ENCODE results near the gene AP3D1. TPM values are rescaled to one million over a fixed set of nuclear protein-coding genes. Genes with fewer than 3 reads are reported as not detected.
A peak's percentile ranks its signal among the peaks of the same experiment; 100 is the strongest.

Gene AP3D1
- total RNA-seq, 1 experiment from 2014 or later, result 145 TPM

- no peak for DNase-seq (ENCODE audit: low spot score)
These were observed 89.0 kb downstream of the AP3D1 start for GRCh38 chr19:2062389-2062729.

- peak; percentile 95 for DNase-seq (ENCODE audit: low spot score)
These were observed 89.6 kb downstream of the AP3D1 start for GRCh38 chr19:2061495-2062388.

GRCh38 chr19:2060884-2061494 lies 90.4 kb downstream of the AP3D1 start:
- DNase-seq (ENCODE audit: low spot score), result peak; percentile 45

DNA sequence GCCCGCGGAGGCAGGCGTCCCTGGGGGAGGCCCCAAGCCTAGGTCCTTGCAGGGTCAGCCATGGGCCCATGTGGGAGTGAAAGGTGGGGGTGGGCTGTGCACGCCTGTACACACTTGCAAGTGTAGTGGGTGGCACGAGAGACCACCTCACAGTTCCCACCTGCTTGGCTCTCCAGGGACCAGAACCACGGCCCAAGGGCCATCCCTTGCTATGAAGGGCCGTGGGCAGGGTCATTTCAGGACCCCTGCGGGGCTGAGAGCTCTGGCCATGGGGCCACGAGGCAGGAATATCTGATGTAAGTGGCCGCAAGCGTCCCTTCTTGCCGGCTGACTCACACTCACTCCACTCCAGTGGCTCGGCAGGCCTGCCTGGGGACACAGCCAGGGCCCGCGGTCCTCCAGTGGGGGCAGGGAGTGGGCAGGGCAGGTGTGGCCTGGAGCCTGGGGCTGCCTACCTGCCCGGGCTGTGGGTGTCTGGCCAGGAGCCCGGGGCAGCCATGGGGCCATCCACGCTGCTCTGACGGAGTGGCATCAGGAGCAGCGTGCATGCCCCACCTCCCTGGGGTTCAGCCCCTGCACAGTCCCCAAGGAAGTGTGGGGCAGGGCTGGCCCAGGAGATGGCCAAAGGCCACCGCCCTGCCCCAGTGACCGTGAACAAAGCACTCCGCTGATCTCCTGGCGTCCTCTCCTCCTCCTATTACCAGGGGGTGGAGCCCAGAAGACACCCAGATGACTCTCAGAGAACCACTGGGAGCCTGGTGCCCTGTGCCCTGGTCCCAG lies 91.8 kb downstream of the AP3D1 start:
- peak; percentile 72 for DNase-seq (ENCODE audit: low spot score)

GRCh38 chr19:2058570-2059421 lies 92.6 kb downstream of the AP3D1 start:
- no peak for DNase-seq (ENCODE audit: low spot score)

GRCh38 chr19:2057484-2058469 lies 93.6 kb downstream of the AP3D1 start:
- DNase-seq (ENCODE audit: low spot score), result no peak

GRCh38 chr19:2056837-2057192 lies 94.6 kb downstream of the AP3D1 start:
- DNase-seq (ENCODE audit: low spot score), result no peak

GRCh38 chr19:2055931-2056836 lies 95.2 kb downstream of the AP3D1 start:
- DNase-seq (ENCODE audit: low spot score), result peak; percentile 42

DNA sequence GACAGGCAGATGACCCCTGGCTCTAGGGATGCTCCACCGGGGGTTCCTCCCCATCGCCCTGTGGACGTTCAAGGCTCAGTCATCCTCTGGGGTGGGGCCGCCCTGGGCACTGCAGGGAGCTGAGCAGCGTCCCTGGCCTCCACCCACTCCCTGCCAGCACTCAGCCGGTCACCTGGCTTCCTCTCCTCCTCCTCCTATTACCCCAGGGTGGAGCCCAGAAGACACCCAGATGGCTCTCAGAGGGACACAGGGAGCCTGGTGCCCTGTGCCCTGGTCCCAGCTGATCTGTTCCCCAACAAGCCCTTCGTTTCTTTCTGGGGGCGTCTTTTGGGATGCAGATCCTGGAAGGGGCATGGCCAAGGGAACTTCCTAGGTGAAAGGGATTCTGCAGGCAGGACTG lies 96.6 kb downstream of the AP3D1 start:
- peak; percentile 47 for DNase-seq (ENCODE audit: low spot score)

DNA sequence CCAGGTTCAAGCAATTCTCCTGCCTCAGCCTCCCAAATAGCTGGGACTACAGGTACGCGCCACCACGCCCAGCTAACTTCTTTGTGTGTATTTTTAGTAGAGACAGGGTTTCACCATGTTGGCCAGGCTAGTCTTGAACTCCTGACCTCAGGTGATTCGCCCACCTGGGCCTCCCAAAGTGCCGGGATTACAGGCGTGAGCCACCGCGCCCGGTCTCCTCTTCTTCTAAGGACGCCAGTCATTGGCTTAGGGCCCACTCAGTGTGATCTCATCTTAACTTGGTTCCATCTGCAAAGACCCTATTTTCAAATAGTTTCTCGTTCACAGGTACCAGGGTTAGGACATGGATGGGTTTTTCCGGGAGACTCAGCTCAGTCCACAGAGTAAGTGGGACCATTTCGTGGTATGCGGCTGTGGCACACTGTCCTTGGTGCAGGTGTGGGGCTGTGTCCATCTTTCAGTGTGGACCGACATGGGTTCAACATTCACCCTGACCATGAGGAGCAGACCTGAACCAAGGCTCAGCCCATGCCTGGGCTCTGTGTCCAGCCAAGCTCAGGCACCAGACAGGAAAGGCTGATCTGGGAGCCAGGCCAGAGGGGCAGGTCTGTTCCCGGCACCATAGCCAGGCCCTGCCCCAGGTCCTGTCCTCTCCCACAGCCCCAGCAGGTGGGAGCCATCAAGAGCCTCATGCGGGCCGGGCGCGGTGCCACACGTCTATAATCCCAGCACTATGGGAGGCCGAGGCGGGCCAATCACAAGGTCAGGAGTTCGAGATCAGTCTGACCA lies 97.6 kb downstream of the AP3D1 start:
- DNase-seq (ENCODE audit: low spot score), result no peak

DNA sequence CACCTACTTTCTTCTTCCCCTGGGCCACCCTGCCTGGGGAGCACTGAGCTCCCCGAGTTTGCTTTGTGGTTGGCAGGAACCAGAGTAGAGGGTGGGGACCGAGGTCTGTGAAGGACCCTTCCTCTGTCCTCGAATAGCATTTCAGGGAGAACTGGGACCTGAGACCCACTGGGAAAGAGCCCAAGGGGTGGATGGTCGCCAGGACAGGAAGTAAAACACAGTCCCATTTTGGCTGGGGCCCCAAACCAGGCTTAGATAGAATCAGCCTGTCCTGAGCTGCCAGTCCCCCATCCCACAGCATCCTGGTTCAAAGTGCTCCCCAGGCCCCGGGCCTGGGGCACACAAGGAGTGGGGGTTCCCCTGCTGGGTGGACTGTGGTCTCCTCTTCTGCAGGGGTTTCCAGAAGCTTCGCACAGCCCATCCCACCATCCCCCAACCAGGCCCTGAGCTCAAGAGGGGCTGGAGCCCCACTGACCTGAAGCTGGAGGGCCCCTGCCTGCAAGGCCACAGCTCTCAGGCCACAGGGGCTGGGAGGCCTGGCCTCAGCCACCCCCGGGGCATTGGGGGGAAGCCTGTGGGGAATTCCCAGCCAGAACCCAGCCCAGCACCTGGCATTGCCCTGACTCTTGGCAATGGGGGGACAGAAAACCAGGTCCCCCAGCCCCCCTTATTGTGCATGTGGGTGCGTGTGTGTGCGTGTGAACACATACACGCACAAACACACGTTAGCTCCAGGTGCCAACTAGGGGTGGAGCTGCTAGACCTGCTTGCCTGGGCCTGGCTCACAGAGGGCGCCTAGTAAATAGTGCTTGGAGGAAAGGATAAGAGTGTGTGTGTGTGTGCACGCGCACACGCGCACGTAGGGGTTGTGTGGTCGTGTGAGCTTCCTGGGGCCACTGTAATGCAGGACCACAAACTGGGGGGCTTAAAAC lies 99.3 kb downstream of the AP3D1 start:
- peak; percentile 52 for DNase-seq (ENCODE audit: low spot score)

DNA sequence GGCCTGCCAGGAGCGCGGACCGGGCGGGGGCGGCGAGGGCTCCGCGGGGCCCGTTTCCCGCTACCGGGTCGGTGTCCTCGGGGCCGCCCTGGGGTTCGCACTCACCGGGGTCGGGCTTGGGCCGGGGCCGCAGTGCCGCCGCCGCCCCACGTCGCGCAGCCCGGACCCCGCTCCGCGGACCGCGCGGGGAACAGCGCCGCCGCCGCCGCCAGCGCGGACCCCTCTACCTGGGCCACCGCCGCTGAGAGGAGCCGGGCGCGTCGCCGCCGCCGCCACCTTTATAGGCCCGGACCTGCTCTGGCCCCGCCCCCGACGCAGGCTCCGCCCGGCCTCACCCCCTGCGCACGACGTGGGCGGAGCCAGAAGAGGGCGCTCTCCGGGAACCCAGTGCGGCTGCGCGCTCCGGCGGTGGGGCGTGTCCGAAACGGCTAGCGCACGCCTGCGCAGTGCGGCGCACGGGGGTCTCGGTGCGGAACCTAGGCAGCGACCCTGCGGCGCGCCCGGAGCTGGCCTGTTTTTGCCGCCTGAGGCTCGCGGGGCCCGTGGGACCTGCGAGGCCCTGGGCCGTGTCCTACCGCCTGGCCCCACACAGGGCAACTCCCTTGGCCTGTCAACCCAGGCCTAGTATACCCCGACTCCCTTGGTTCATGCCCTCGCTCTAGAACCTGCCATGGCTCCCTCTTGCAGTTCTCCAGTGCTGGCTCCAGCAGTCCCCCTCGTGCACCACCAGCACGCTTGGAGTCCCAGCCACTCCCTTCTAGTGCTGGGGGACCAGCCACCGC lies 100.2 kb downstream of the AP3D1 start, which contains the start of gene MKNK2:
Gene MKNK2 (minus strand): TSS at position 254 of the 782 bp plus-strand sequence. CDS start 393 bp downstream, outside the sequence.
- peak; percentile 81 for DNase-seq (ENCODE audit: low spot score)

All from HT-29 (cell line).